Nephron progenitor cell (in vitro differentiated cells): ENCODE measurements around the gene PAPLN.
A peak's percentile ranks its signal among the peaks of the same experiment; 100 is the strongest.
"Not testable (repeated sequence)": the region's sequence is repeated elsewhere in the genome, so short reads cannot be mapped to it uniquely, and the experiment has no call there.

Source experiments
- DNase-seq: peaks from one replicate; pipeline ENCODE4 v3.0.0; 2021
- H3K27ac Mint-ChIP-seq: 2 replicates; pipeline ENCODE4 v1.8.0; 2021; ENCODE audit warnings: mild to moderate bottlenecking, moderate library complexity, mixed read lengths
- H3K27me3 Mint-ChIP-seq: 2 replicates; pipeline ENCODE4 v1.8.0; 2021; ENCODE audit warnings: mild to moderate bottlenecking, low read depth, mixed read lengths; ENCODE audit not compliant: poor library complexity
- H3K36me3 Mint-ChIP-seq: 2 replicates; pipeline ENCODE4 v1.8.0; 2021; ENCODE audit warnings: low read depth, mixed read lengths
- H3K4me1 Mint-ChIP-seq: 2 replicates; pipeline ENCODE4 v1.8.0; 2021; ENCODE audit warnings: mixed read lengths
- H3K4me3 Mint-ChIP-seq: 2 replicates; pipeline ENCODE4 v1.8.0; 2021; ENCODE audit warnings: mild to moderate bottlenecking, moderate library complexity, mixed read lengths
- H3K9me3 Mint-ChIP-seq: 2 replicates; pipeline ENCODE4 v1.8.0; 2021; ENCODE audit warnings: mild to moderate bottlenecking, moderate library complexity, mixed read lengths
- CTCF ChIP-seq: fragments of 200-600 bp; sonication (generic); IDR thresholded peaks from 2 replicates; pipeline ENCODE4 v1.5.0; 2021; ENCODE audit warnings: antibody characterized with exemption

PAPLN gene

GRCh38 chr14:73305499-73305898 is 68.2 kb downstream of the PAPLN start:
- Mint-ChIP-seq H3K27ac (no peak overlapping the region), H3K36me3 (peaks cover 11% of the 10 kb centered on the region), H3K9me3 (no peaks in the 10 kb centered on the region), H3K27me3 (no peaks in the 10 kb centered on the region), H3K4me3 (no peak overlapping the region), H3K4me1 (no peaks in the 10 kb centered on the region)
- TF ChIP-seq CTCF = no peak
- DNase-seq = no peak

- H3K36me3 Mint-ChIP-seq = peaks cover 11% of the 10 kb centered on the region
These were observed 70.0 kb downstream of the PAPLN start for GRCh38 chr14:73307261-73307660.

GRCh38 chr14:73309207-73309606 is 71.9 kb downstream of the PAPLN start:
- H3K4me3 Mint-ChIP-seq, DNase-seq, H3K9me3 Mint-ChIP-seq, H3K4me1 Mint-ChIP-seq, H3K27me3 Mint-ChIP-seq: not testable (repeated sequence)
- Mint-ChIP-seq H3K36me3 (peaks cover 11% of the 10 kb centered on the region), H3K27ac (peak overlapping the region; percentile 32)

More at GRCh38 chr14:73307261-73307660, 70.0 kb downstream of the PAPLN start:
- H3K27ac Mint-ChIP-seq = no peak overlapping the region
- peaks cover 5% of the 10 kb centered on the region for H3K4me1 Mint-ChIP-seq
- DNase-seq = no peak
- H3K9me3 Mint-ChIP-seq = no peaks in the 10 kb centered on the region
- no peak for TF ChIP-seq CTCF
- H3K4me3 Mint-ChIP-seq = no peak overlapping the region
- no peaks in the 10 kb centered on the region for H3K27me3 Mint-ChIP-seq

- Mint-ChIP-seq H3K4me3 (no peak overlapping the region), H3K27me3 (no peaks in the 10 kb centered on the region)
- no peak for TF ChIP-seq CTCF
These were observed 74.4 kb downstream of the PAPLN start for GRCh38 chr14:73311708-73312030.

GRCh38 chr14:73312687-73313086 is 75.4 kb downstream of the PAPLN start:
- H3K9me3 Mint-ChIP-seq = no peaks in the 10 kb centered on the region

More at GRCh38 chr14:73311708-73312030, 74.4 kb downstream of the PAPLN start:
- Mint-ChIP-seq H3K4me1 (peaks cover 5% of the 10 kb centered on the region), H3K27ac (no peak overlapping the region), H3K36me3 (peaks cover 11% of the 10 kb centered on the region), H3K9me3 (no peaks in the 10 kb centered on the region)
- no peak for DNase-seq

GRCh38 chr14:73313151-73313550 is 75.8 kb downstream of the PAPLN start:
- Mint-ChIP-seq H3K4me1 (peaks cover 5% of the 10 kb centered on the region), H3K9me3 (no peaks in the 10 kb centered on the region), H3K27me3 (no peaks in the 10 kb centered on the region), H3K36me3 (peaks cover under 1% of the 10 kb centered on the region), H3K27ac (no peak overlapping the region), H3K4me3 (no peak overlapping the region)
- TF ChIP-seq CTCF = no peak
- no peak for DNase-seq

More at GRCh38 chr14:73312687-73313086, 75.4 kb downstream of the PAPLN start:
- no peak for TF ChIP-seq CTCF
- Mint-ChIP-seq H3K4me3 (no peak overlapping the region), H3K27me3 (no peaks in the 10 kb centered on the region), H3K27ac (no peak overlapping the region), H3K4me1 (peaks cover 5% of the 10 kb centered on the region), H3K36me3 (peaks cover 5% of the 10 kb centered on the region)
- no peak for DNase-seq
